ENCODE measurements around the gene SLC9A3. TPM values are rescaled to one million over a fixed set of nuclear protein-coding genes. Genes with fewer than 3 reads are reported as not detected.
A peak's percentile ranks its signal among the peaks of the same experiment; 100 is the strongest.

SLC9A3 gene
- total and polyA plus RNA-seq, 12 donors: 0.53 to 1.5 (median 1.0) TPM

GRCh38 chr5:514101-514485 is 10.2 kb downstream of the SLC9A3 start:
- DNase-seq: no peak
- 57 to 65% methylated on average over 12 of the region's 12 CpGs for WGBS, 2 donors
- H3K27me3 ChIP-seq: peaks cover 0 to 83% (median 50%) of the 10 kb centered on the region in 7 donors

DNA sequence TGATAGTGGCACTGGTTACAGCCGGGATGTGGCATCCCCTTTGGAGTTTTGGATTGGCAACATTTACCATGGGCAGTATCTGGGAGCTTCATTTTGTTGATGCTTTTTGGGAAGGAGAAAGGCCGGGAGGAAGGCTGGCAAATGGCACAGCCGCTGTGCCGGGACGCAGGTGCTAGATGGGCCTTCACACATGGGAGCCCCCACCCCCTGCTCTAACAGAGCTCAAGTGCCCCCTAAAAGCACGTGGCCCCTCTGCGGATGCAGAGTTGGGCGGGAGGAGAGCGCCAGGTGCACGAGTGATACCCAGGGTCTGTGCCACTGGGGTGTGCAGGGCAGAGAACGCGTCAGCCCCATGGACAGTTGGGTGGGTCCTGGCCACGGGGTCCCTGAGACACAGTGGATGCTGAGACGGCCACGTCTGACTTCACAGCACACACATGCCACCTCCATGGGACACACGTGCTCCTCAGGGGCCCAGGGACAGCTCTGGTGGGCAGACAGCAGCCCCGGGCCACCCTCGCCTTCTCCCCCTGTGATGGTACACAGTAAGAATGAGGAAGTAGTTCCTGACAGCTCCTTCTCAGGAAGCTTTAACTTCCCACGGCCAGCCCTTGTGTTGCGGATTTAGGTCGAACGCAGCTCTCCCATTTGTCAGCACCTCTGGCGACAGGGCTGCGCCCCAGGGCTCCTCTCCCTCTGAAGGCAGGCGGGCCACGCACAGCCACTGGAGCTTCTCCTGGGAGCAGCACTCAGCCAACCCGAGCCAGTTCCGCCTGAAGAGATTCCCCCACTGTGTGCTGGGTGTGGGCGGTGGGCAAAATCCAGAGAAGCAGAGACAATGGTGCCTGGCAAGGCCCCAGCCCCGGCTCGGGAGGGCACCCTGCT is 10.8 kb downstream of the SLC9A3 start:
- H3K27me3 ChIP-seq: peaks cover 0 to 77% (median 44%) of the 10 kb centered on the region in 7 donors
- DNase-seq: no peak
- 58 to 60% methylated on average over 31 of the region's 31 CpGs for WGBS, 2 donors
- H3K4me3 ChIP-seq: no peak overlapping the region
- TF ChIP-seq CTCF (IDR thresholded peaks at IDR 0.05): no peak
- no peaks in the 10 kb centered on the region for H3K9me3 ChIP-seq
- no peak for ATAC-seq
- H3K27ac ChIP-seq: no peak overlapping the region
- H3K4me1 ChIP-seq: no peaks in the 10 kb centered on the region
- intact Hi-C loops (cut with DNase I): no loop called here
- no peaks in the 10 kb centered on the region for H3K36me3 ChIP-seq

More at GRCh38 chr5:514101-514485, 10.2 kb downstream of the SLC9A3 start:
- no peaks in the 10 kb centered on the region for H3K4me1 ChIP-seq
- no peaks in the 10 kb centered on the region for H3K36me3 ChIP-seq
- intact Hi-C loops (cut with DNase I): no loop called here
- no peaks in the 10 kb centered on the region for H3K9me3 ChIP-seq
- TF ChIP-seq CTCF (IDR thresholded peaks at IDR 0.05): no peak
- ATAC-seq: peak in 1 of 8 donors; percentile 11
- H3K27ac ChIP-seq: no peak overlapping the region
- no peak overlapping the region for H3K4me3 ChIP-seq

GRCh38 chr5:511476-511875 is 12.8 kb downstream of the SLC9A3 start:
- peaks cover 0 to 57% (median 32%) of the 10 kb centered on the region in 7 donors for H3K27me3 ChIP-seq
- intact Hi-C loops (cut with DNase I): no loop called here

DNA sequence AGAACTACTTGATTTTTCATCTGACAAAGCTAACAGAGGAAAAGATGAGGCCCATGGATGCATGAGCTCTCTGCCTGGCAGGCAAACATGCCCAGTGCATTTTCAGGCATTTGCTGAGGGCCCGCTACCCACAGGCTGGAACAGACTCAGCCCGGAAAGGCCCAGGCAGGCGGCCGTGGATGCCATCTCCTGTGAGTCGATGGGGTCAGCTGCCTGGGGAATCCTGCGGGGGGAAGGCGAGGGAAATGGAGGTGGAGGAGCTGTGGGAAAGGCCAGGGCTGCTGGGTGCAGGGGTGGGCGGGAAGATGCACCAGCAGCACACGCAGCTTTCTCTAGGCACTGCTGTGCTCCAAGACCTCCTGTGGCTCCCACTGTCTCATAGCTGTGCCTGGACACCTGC is 13.7 kb downstream of the SLC9A3 start:
- no peak overlapping the region for H3K27ac ChIP-seq
- no peaks in the 10 kb centered on the region for H3K9me3 ChIP-seq
- intact Hi-C loops (cut with DNase I): no loop called here
- ATAC-seq: no peak
- H3K27me3 ChIP-seq: peaks cover 0 to 59% (median 38%) of the 10 kb centered on the region in 7 donors
- no peak for TF ChIP-seq CTCF (IDR thresholded peaks at IDR 0.05)
- H3K36me3 ChIP-seq: no peaks in the 10 kb centered on the region
- H3K4me1 ChIP-seq: no peaks in the 10 kb centered on the region
- DNase-seq: no peak
- H3K4me3 ChIP-seq: no peak overlapping the region
- WGBS, 2 donors: 71 to 72% methylated on average over 9 of the region's 9 CpGs

More at GRCh38 chr5:511476-511875, 12.8 kb downstream of the SLC9A3 start:
- Histone ChIP-seq H3K27ac (no peak overlapping the region), H3K4me1 (no peaks in the 10 kb centered on the region), H3K4me3 (no peak overlapping the region), H3K36me3 (no peaks in the 10 kb centered on the region), H3K9me3 (no peaks in the 10 kb centered on the region)
- ATAC-seq (no peak), DNase-seq (no peak)
- no peak for TF ChIP-seq CTCF (IDR thresholded peaks at IDR 0.05)
- WGBS, 2 donors: 91% methylated on average over 16 of the region's 16 CpGs

Data from heart right ventricle (tissue), 16 donors.